Temporal lobe (tissue), 1 donor: ENCODE results near the gene PRPF40A. TPM values are rescaled to one million over a fixed set of nuclear protein-coding genes. Genes with fewer than 3 reads are reported as not detected.

ENCODE experiments used
- total RNA-seq: library from RNA; depleted of rRNA; stranded (reverse); fragments of >200 nt; gene quantifications from one replicate; pipeline ENCODE4 v1.2.3, GENCODE V29; 2014

Gene PRPF40A
- total RNA-seq, 1 donor from 2014 or later = 72.3 TPM

Other genes starting within 250 kb of the PRPF40A start
- 32.2 TPM for gene ARL6IP6, start 1.2 kb upstream of the PRPF40A start, total RNA-seq